HL-60/S4 treated with retinoic acid at 250 ng/mL for 4 days and 3 days (cell line): Measurements from ENCODE around the gene ABR.

Source experiments
- in situ Hi-C: fragments of 300-500 bp; cut with MboI; formaldehyde crosslinking; loops from 2 replicates; pipeline ENCODE4 v1.7.0; 2022; ENCODE audit warnings: low sequenced_read_pairs

ABR gene

GRCh38 chr17:1012823-1013728 lies 166.7 kb downstream of the ABR start:
- in situ Hi-C loops, result no loop called here

GRCh38 chr17:1011760-1012735 lies 167.7 kb downstream of the ABR start:
- in situ Hi-C loops, result no loop called here

GRCh38 chr17:1011138-1011537 lies 168.6 kb downstream of the ABR start:
- in situ Hi-C loops, result no loop called here

GRCh38 chr17:1010586-1010985 lies 169.2 kb downstream of the ABR start:
- in situ Hi-C loops, result no loop called here

GRCh38 chr17:1010086-1010450 lies 169.7 kb downstream of the ABR start:
- in situ Hi-C loops, result no loop called here

GRCh38 chr17:1009229-1010085 lies 170.3 kb downstream of the ABR start:
- in situ Hi-C loops, result no loop called here

- in situ Hi-C loops, result no loop called here
Measured at GRCh38 chr17:1008008-1008761, 171.6 kb downstream of the ABR start.

GRCh38 chr17:1007310-1008007 lies 172.3 kb downstream of the ABR start:
- in situ Hi-C loops, result no loop called here

- in situ Hi-C loops, result no loop called here
Measured at GRCh38 chr17:1006054-1006453, 173.7 kb downstream of the ABR start.

- in situ Hi-C loops, result no loop called here
Measured at GRCh38 chr17:1005361-1005946, 174.3 kb downstream of the ABR start.

GRCh38 chr17:1004769-1005295 lies 174.9 kb downstream of the ABR start:
- in situ Hi-C loops, result no loop called here

GRCh38 chr17:1003972-1004768 lies 175.6 kb downstream of the ABR start:
- in situ Hi-C loops, result no loop called here

- in situ Hi-C loops, result no loop called here
Measured at GRCh38 chr17:1003633-1003971, 176.2 kb downstream of the ABR start.

- in situ Hi-C loops, result no loop called here
Measured at GRCh38 chr17:1002771-1003555, 176.8 kb downstream of the ABR start.

- in situ Hi-C loops, result no loop called here
Measured at GRCh38 chr17:1002412-1002753, 177.4 kb downstream of the ABR start.

GRCh38 chr17:1001640-1002411 lies 178.0 kb downstream of the ABR start:
- in situ Hi-C loops, result no loop called here
